Measurements from ENCODE around the gene STK40.

The STK40 gene, protein sequence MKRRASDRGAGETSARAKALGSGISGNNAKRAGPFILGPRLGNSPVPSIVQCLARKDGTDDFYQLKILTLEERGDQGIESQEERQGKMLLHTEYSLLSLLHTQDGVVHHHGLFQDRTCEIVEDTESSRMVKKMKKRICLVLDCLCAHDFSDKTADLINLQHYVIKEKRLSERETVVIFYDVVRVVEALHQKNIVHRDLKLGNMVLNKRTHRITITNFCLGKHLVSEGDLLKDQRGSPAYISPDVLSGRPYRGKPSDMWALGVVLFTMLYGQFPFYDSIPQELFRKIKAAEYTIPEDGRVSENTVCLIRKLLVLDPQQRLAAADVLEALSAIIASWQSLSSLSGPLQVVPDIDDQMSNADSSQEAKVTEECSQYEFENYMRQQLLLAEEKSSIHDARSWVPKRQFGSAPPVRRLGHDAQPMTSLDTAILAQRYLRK

GRCh38 chr1:36385410-36386264, at the start of gene STK40:
Gene STK40, minus strand, starts transcription at chr1:36385924. Its CDS starts 24,592 bp downstream, at chr1:36361332.
- DNase-seq, result peak; percentile 99

DNA sequence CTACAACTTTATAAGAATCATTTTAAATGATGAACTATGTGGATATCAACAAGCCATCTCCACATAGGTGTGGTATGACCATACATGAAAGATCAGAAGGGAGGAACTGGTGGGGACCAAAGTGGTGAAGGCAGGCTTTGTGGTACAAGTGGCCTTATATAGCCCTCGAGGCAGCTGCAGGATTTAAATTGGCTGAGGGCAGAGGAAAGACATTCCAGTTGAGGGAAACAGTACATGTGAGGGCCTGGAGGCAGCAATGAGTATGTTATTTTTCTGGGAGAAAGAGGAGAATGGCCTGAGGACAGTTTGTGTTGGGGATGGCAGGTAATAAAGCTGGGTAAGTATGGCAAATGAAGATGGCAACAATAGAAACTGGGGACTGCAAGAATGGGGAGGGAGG, 47.4 kb upstream of the STK40 start:
- no peak for DNase-seq

GRCh38 chr1:36432616-36433015, 46.9 kb upstream of the STK40 start:
- DNase-seq, result no peak

DNA sequence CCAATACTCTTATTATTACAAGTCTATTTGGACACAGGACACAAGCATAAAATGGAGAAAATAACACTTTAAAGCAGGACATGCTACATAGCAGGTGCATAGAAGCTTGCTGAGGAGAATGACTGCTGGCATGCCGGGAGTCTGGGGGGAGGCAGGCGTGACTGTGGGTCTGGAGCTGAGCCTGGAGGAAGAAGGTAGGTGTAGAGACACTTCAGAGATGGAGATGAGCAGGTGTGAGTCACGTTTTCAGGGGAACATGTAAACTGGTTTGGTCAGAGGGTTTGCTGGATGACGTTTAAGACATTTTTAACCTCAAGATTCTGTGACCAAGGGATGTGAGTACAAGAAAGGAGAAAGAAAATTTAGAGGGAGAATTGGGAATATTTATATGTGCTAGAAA, 40.1 kb upstream of the STK40 start:
- DNase-seq, result no peak

GRCh38 chr1:36421649-36422048, 35.9 kb upstream of the STK40 start:
- no peak for DNase-seq

GRCh38 chr1:36420836-36421317, 35.2 kb upstream of the STK40 start:
- peak; percentile 88 to 89 for DNase-seq

DNA sequence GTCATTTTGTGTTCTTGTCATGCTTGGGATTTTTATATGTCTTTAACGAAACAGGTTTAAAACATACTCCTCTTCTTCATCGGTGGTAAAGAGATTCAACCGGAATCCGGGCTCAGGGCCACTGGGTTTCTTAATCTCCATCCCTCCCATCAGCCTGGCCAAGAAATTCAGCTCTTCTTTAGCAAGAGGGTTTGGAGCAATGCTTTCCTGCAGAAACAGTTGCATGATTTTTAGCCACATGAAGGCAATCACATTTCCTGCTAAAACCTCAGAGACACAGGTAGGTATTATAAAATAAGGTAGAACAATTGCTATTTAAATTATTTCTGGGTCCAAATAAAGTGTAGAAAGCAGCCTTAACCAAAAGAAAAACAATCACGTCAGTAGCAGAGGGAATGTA, 34.7 kb upstream of the STK40 start:
- DNase-seq, result no peak

GRCh38 chr1:36419569-36419968, 33.8 kb upstream of the STK40 start:
- no peak for DNase-seq

GRCh38 chr1:36419140-36419539, 33.4 kb upstream of the STK40 start:
- DNase-seq, result no peak

DNA sequence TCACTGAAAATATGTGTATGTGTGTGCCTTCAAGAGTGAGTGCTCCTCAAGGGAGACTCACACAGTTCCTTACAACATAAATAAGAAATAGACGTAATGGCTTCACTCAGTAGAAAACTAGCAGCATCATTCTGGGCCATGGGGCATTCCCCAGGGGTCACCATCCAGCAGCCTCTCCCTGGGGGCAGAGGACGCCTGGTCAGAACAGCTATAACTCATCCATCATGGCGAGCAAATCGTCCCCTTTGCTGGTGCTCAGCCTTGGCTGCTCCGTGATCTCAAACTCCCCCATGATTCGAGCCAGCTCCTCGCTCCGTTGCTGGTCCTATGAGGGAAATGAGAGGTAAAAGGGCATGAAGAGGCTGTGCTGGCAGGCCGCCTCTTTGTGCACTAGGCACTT, 32.2 kb upstream of the STK40 start:
- no peak for DNase-seq

DNA sequence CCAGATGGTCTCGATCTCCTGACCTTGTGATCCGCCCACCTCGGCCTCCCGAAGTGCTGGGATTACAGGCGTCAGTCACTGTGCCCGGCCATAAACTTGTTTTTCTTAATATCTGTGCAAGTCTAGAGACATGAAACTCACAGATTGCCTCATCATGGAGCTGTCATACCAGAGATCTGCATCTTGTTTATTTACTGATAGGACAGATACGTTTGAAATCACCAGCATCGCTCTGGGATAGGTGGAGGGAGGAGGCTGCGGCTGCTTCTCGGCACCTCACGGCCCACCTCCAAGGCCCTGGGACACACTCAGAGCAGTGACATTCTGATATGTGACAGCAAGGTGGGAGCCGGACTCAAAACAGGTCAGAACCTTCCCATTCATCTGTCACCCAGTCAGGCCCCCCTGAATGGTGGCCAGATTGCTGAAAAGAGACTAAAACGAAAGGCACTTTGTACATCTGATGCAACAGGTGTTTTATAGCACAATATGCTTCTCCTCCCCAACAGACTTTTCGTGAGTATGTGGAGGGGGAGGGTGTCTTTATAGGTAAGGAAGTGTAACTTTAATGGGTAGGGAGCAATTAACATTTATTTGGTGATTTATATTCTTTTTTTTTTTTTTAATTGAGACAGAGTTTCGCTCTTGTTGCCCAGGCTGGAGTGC, 30.1 kb upstream of the STK40 start:
- DNase-seq, result no peak

- DNase-seq, result no peak
These were observed 28.7 kb upstream of the STK40 start for GRCh38 chr1:36414384-36414783.

DNA sequence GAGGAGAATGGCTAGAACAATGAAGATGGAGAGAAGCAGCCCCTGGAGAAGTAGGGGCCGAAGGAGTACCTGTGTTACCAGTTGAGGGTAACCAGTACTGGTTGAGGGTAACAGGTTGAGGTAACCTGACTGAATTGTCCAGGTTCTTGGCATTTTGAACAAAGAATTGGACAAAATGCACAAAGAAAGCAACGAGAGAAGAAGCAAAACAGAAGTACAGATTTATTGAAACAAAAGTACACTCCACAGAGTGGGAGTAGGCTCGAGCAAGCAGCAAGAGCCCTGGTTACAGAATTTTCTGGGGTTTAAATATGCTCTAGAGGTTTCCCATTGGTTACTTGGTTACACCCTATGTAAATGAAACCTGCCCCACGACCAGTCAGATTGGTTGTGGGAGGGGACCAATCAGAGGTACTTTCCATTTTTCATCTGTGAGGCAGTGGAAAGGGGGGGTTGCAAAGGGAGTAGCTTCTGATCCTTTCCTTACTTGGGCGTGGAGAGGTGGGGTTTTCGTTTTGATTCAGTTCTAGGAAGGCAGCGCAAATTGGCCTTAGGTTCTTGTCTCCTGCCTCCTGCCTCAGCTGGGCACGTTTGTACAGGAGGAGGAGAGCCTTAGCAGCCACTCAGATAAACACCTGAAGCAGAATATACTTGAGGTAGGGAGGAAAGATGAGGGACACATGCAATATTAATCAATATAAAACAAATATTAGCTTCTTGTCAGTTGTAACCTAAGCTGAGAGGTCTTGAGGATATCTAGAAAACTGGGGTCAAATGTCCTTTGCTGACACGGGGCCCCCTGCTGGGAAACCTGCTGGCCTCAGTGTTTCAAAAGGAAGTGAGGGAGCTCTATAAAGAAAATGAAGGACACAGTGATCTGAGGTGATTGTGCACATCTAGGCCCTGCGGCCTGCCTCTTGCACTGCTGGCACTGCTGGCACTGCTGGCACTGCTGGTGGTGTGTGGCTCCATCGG, 26.2 kb upstream of the STK40 start:
- DNase-seq, result peak; percentile 42 to 65

DNA sequence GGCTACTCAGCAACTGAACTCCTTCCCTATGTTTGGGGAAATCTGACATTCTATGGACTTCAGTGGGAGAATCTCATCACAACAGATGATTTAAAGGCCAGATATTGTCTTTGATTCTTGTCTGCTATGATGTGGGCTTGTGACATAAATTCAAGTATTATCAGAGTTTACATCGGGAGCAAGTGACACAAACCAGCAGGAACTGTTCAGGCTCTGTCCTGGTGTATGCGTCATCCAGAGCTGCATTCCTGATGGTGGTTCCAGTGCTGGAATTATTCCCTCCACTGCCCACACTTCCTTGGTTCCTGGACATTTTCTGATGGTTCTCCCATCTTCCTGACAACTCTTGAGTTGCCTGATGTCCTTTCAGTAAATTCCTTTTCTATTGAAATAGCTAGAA, 22.8 kb upstream of the STK40 start:
- no peak for DNase-seq

- no peak for DNase-seq
These were observed 20.7 kb upstream of the STK40 start for GRCh38 chr1:36406440-36406839.

GRCh38 chr1:36402504-36402890, 16.8 kb upstream of the STK40 start:
- no peak for DNase-seq

GRCh38 chr1:36401602-36402503, 16.1 kb upstream of the STK40 start:
- DNase-seq, result no peak

DNA sequence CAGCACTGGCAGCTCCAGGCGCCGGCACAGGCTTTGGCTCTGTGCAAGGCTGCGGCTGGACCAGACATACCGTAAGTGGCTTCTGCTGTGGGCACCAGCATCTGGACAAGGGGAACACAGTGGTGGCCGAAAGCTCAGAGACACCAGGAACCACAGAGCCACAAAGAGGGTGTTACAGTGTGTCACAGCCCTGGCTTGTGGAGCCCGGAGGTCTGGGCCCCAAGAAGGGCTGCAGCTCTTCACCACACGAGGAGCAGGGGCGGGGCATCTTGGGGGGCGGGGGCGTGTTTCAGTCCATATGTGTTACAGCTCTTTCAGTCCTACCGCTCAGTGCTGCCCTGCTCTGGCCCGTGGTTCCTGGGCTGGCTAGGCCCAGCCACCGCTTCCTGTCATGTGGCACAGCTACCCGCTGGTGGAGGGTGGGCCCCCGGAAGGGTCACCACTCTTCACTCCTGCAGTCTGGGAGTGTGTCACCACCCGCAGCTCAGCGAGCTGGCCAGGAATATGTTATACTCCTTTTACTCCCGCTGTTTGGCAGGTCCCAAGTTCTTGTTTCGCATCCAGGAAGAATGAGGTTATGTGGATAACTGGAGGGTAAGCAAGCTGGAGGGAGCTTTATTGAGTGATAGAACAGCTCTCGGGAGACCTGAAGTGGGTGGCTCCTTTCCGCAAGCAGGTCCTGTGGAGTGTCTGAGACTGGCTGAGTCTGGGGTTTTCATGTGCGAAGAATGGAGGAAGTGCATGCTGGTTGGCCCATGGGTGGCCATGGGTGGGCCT, 15.3 kb upstream of the STK40 start:
- DNase-seq, result peak; percentile 51 to 79

DNA sequence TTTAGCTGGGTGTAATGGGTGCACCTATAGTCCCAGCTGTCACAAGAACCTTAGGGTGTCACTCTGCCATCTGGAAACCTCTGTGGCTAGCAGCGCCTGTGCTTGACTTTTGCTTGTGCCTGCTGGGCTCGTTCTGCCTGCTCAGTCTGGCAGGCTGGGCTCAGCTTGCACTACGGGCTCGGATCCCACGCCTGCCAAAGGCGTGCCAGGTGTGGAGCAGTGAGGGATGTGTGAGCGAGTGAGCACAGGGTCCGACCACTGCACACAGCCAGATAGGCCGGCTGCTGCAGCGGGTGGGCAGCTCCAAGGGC, 14.7 kb upstream of the STK40 start:
- no peak for DNase-seq

GRCh38 chr1:36398370-36398977, 12.8 kb upstream of the STK40 start:
- DNase-seq, result no peak
